ENCODE measurements around the gene SND1.

The SND1 gene

GRCh38 chr7:127683776-127684681 is 32.0 kb downstream of the SND1 start:
- DNase-seq (ENCODE audit: low spot score) = no peak

- DNase-seq (ENCODE audit: low spot score) = no peak
These were observed 37.3 kb downstream of the SND1 start for GRCh38 chr7:127689194-127689772.

GRCh38 chr7:127690337-127690736 is 38.3 kb downstream of the SND1 start:
- no peak for DNase-seq (ENCODE audit: low spot score)

GRCh38 chr7:127690806-127691205 is 38.8 kb downstream of the SND1 start:
- DNase-seq (ENCODE audit: low spot score) = no peak

GRCh38 chr7:127692200-127692599 is 40.2 kb downstream of the SND1 start:
- DNase-seq (ENCODE audit: low spot score) = no peak

GRCh38 chr7:127699853-127700252 is 47.9 kb downstream of the SND1 start:
- DNase-seq (ENCODE audit: low spot score) = no peak

GRCh38 chr7:127702052-127702652 is 50.2 kb downstream of the SND1 start:
- DNase-seq (ENCODE audit: low spot score) = no peak

- DNase-seq (ENCODE audit: low spot score) = no peak
These were observed 50.9 kb downstream of the SND1 start for GRCh38 chr7:127702938-127703337.

- DNase-seq (ENCODE audit: low spot score) = no peak
These were observed 52.2 kb downstream of the SND1 start for GRCh38 chr7:127704211-127704610.

GRCh38 chr7:127705461-127705959 is 53.5 kb downstream of the SND1 start:
- DNase-seq (ENCODE audit: low spot score) = no peak

- no peak for DNase-seq (ENCODE audit: low spot score)
These were observed 54.8 kb downstream of the SND1 start for GRCh38 chr7:127706766-127707165.

- no peak for DNase-seq (ENCODE audit: low spot score)
These were observed 56.2 kb downstream of the SND1 start for GRCh38 chr7:127708201-127708600.

GRCh38 chr7:127708788-127709187 is 56.8 kb downstream of the SND1 start:
- peak; percentile 68 for DNase-seq (ENCODE audit: low spot score)

GRCh38 chr7:127710635-127711034 is 58.6 kb downstream of the SND1 start:
- no peak for DNase-seq (ENCODE audit: low spot score)

- DNase-seq (ENCODE audit: low spot score) = no peak
These were observed 59.9 kb downstream of the SND1 start for GRCh38 chr7:127711872-127712271.

GRCh38 chr7:127713006-127713405 is 61.0 kb downstream of the SND1 start:
- DNase-seq (ENCODE audit: low spot score) = no peak

GRCh38 chr7:127713758-127714157 is 61.8 kb downstream of the SND1 start:
- no peak for DNase-seq (ENCODE audit: low spot score)

GRCh38 chr7:127715272-127715671 is 63.3 kb downstream of the SND1 start:
- DNase-seq (ENCODE audit: low spot score) = no peak

GRCh38 chr7:127715901-127716300 is 63.9 kb downstream of the SND1 start:
- DNase-seq (ENCODE audit: low spot score) = no peak

- no peak for DNase-seq (ENCODE audit: low spot score)
These were observed 65.7 kb downstream of the SND1 start for GRCh38 chr7:127717502-127718339.

- no peak for DNase-seq (ENCODE audit: low spot score)
These were observed 66.3 kb downstream of the SND1 start for GRCh38 chr7:127718340-127718679.

- DNase-seq (ENCODE audit: low spot score) = no peak
These were observed 74.5 kb downstream of the SND1 start for GRCh38 chr7:127726476-127726875.

Measured in SK-N-DZ (cell line).